Hippocampal formation (tissue), 2 donors: ENCODE results near the gene NLN.

Experiments
- DNase-seq, 2 donors: peaks; one replicate each; lab custom pipeline; 2025; lab: John Stamatoyannopoulos, UW

NLN gene

GRCh38 chr5:65808818-65809217 is 86.8 kb downstream of the NLN start:
- no peak for DNase-seq

DNA sequence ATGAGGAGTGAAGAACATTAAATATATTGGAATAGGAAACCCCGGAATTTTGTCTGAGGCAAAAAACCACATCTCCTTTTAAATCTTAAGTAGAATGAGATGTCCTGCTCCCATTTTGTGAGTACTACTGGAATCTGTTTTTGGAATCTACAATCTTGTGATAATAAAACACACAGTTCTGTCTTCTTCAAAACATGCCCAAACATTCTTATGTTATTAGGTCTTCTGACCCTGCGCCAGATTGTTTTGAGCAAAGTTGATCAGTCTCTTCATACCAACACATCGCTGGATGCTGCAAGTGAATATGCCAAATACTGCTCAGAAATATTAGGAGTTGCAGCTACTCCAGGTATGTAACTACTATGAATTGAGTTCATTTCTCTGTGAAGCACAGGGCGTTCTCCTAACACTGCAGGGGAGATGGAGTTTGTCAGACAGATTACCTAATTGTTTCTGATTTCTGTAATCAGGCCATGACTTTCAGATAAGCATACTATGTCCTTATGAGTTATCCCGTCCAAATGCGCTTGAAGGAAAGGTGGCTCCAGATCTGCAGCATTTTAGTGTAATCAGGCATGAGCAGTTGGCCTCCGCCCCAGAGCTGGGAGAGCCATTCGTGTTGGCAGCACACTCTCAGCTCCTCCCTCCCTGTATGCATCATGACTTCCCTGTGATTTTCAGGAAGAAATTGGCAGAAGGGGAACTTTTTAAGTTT is 88.0 kb downstream of the NLN start:
- peak; percentile 41 to 46 for DNase-seq

DNA sequence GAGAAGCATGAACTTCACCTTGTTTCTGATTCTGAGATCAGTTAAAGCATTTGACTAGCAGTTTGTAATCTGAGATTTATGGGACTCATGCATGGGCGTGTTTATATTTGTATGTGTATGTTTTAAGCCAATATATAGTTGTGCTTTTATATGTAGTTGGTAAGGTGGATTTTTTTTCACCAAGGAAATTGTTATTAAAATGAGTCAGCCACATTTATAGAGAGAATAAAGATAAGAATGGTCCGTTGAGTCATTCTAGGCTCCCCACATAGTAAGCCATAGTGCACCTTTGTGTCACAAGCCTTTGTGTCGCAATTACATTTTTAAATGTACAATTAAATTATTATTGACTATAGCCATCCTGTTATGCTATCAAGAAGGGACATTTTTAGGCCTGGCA is 89.0 kb downstream of the NLN start:
- DNase-seq, result no peak

DNA sequence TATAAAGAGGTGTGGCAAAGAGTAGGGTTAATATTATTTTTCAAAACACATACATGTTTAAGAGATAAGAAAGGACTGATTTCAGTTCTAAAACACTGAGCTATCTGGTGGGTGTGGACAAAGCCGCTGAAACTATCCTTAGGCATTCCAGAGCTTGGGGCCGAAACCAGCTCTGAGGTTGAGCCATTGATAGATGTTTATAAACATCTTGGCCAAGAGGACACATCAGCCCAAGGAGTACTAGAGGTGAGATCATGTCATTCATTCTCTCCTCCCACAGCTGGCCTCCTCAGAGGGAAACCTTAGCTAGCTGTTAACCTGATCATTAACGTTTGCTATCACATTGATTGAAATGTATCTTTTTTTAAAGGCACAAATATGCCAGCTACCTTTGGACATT is 89.9 kb downstream of the NLN start:
- no peak for DNase-seq

GRCh38 chr5:65812648-65813047 is 90.6 kb downstream of the NLN start:
- DNase-seq, result no peak

GRCh38 chr5:65813174-65813573 is 91.2 kb downstream of the NLN start:
- DNase-seq, result no peak

- DNase-seq, result no peak
Measured at GRCh38 chr5:65815161-65815560, 93.2 kb downstream of the NLN start.

DNA sequence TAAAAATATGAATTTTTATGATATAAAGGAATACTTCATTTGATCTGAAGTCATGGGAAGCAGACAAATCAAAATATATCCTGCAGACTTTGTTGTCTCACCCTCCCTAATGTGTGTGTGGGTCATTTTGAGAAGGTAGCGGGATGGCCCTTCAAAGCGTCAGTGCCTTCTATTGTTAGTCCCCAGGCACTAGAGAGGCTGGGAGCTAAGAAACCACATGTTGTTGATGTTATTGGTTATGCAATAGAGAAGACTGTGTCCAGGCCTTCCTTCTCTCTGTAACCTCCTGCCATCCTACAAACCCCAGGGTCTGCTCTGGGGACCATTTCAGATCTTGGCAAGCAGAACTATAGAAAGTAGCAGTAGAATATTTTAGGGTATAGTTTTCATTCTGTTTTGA is 94.7 kb downstream of the NLN start:
- DNase-seq, result no peak

DNA sequence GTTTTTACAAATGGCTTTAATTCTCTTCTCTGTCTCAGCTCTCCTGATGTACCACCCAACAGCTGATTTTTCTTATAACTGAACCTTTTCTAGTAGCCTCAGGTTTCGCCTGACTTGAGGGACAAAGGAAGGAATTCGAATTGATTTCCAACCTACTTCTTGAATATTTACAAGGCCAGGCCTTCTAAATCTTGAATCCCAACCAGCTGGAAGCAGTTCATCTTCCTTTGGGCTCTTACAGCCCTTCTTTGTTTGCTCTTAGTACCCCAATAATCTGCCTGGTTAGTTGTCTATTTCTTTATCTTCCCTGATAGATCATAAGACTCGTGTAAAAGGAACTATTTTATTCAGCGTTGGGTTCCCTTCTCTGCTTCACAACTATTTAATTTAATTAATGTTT is 95.9 kb downstream of the NLN start:
- peak in 1 of 2 donors; percentile 49 for DNase-seq

DNA sequence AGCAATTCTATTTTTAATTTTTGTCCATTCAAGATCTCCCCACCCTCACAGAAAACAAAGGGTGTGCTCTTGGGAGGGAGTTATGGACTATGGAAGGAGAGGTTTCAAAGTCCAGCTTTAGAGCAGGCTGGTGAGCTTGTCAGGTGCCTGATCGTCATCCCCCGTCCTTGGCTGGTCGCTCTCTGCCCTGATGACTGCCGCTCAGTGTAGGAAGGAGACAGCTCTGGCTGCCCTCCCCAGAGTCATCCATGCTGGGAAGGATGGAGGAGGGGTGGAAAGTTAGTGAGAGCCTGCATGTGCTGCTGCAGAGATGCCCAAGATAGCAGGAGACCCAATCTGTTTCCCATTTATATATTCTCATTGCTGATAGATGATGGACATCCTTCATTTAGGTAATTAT is 96.6 kb downstream of the NLN start:
- peak; percentile 71 to 72 for DNase-seq

- DNase-seq, result no peak
Measured at GRCh38 chr5:65819215-65819904, 97.4 kb downstream of the NLN start.

- peak in 1 of 2 donors; percentile 44 for DNase-seq
Measured at GRCh38 chr5:65819905-65820240, 97.9 kb downstream of the NLN start.

- no peak for DNase-seq
Measured at GRCh38 chr5:65820373-65820772, 98.4 kb downstream of the NLN start.

GRCh38 chr5:65821966-65822365 is 100.0 kb downstream of the NLN start:
- DNase-seq, result no peak

- DNase-seq, result no peak
Measured at GRCh38 chr5:65822710-65823109, 100.7 kb downstream of the NLN start.

DNA sequence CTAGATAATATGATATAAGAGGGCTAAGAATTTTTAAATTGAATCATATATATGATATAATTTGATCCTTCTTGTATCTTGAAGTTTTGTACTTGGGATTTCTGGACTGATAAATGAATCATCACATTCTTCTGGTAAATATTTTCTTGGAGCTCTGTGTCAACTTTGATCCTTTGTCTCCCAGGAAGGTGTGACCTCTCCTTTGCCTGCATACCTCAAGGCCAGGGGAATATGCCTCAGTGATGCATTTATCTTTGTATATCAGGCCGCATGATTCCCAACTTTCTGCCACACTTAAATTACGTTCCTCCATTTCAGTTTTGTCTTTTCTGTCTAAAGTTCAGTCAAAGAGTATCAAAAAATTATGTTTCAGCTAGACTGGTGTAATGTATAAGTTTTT is 101.2 kb downstream of the NLN start:
- DNase-seq, result no peak

DNA sequence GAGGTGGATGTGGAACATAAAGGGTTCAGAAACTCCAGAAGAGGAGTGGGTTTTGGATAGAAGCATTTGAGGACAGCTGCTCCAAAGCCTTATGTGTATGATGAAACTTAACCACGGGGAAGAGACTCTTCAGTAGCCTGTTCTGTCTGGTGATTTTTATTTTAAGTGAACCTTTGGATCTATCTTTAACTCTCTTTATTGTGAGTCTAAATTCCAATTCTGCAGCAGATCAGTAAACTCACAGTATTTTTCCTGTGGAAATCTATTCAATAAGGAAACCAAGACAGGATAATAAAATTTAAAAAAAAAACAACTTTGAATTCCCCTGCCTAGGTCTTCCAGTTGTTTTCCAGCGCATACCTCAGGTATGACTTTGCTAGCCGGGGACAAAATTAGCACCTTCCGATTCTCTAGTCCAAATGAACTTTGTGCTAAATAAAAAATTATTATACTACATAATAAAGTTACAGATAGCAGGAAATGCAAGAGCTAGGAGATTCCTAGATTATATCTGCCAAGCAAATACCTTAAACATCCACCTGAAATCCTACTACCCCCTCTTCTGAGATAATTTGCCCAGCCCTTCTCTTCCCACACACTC is 101.9 kb downstream of the NLN start:
- DNase-seq, result no peak

DNA sequence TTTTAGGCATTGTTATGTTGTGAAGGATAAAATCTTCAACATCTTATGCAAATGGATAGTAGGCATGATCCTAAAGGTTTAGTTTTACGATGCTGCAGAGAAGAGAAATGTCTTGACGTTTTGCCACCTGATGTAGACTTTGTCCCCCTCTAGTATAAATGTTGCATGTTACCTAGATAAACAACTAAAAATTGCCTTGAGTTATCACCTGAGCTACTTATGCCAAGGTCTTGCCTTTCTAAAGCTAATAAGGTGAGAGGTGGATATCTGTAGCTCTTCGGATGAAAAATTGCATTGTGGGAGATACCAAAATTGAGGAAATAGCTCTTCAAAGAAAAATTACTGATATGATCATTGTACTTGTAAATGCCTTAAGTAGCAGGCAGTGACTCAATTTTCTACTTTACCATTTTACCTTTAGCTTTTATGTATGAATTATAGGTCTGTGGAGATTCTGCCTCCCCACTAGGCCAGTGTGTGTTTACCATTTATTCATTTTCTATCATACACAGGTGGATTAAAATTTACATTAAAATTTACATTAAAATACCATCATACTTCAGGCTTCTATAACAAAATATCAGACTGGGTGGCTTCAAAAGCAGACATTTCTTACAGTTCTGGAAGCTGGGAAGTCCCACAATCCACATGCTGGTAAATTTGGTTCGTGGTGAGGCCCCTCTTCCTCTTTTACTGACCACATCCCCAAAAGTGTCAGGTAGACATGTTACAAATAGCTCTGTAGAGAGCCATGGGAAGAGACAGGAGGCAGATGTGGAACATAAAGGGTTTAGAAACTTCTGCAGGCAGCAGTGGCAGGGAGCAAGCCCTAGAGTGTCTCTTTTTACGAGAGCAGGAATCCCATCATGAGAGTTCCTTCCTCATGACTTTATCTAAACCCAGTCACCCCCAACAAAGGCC is 103.7 kb downstream of the NLN start:
- DNase-seq, result no peak

GRCh38 chr5:65828022-65828896 is 106.3 kb downstream of the NLN start:
- no peak for DNase-seq

GRCh38 chr5:65830856-65831255 is 108.9 kb downstream of the NLN start:
- peak; percentile 51 to 92 for DNase-seq

- DNase-seq, result no peak
Measured at GRCh38 chr5:65831276-65831675, 109.3 kb downstream of the NLN start.
